GM12874 (cell line): ENCODE measurements around the gene FUNDC2.

Experiments
- TF ChIP-seq, protein P1 (sequence below): IDR thresholded peaks from 2 replicates; pipeline ENCODE4 v1.5.1; 2011; ENCODE audit warnings: low read depth, mild to moderate bottlenecking, control low read depth, low read length, moderate library complexity; ENCODE audit not compliant: insufficient read depth

The FUNDC2 gene

DNA sequence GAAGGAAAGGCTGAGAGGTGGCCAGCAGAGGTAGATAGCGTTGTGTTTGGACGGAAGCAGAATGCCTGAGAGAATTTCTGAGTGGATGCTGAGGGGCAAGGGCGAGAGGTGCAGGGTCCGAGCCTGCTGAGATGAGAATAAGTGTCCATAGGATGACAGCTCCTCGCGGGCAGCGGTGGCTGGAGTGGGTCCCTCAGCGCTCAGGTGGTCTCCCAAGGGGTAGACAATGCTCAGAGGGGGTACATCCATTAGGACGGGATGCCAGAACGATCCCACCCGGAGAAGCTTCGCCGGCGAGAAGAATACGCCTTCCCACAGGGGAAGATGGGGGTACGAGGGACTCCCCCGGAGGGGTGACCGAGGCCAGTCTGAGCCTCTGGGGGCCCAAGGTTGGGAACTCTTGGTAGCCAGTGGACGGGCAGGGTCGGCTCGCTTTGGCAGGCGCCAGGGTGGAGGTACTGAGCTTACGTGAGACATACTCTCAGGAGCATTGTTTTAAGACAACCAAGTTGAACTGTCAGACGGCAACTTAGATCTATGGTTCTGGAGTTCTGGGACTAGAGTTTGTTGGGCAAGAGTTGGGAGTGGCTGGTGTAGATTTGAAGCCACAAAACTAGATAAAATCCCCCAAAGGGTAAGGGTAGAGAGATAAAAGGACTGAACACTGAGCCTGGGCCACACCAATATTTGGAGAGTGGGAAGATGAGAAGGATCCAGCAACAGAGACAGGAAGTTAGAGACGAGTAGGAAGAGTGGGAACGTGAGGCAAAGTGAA lies 60.5 kb downstream of the FUNDC2 start:
- TF ChIP-seq, protein P1, sequence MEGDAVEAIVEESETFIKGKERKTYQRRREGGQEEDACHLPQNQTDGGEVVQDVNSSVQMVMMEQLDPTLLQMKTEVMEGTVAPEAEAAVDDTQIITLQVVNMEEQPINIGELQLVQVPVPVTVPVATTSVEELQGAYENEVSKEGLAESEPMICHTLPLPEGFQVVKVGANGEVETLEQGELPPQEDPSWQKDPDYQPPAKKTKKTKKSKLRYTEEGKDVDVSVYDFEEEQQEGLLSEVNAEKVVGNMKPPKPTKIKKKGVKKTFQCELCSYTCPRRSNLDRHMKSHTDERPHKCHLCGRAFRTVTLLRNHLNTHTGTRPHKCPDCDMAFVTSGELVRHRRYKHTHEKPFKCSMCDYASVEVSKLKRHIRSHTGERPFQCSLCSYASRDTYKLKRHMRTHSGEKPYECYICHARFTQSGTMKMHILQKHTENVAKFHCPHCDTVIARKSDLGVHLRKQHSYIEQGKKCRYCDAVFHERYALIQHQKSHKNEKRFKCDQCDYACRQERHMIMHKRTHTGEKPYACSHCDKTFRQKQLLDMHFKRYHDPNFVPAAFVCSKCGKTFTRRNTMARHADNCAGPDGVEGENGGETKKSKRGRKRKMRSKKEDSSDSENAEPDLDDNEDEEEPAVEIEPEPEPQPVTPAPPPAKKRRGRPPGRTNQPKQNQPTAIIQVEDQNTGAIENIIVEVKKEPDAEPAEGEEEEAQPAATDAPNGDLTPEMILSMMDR, result no peak

DNA sequence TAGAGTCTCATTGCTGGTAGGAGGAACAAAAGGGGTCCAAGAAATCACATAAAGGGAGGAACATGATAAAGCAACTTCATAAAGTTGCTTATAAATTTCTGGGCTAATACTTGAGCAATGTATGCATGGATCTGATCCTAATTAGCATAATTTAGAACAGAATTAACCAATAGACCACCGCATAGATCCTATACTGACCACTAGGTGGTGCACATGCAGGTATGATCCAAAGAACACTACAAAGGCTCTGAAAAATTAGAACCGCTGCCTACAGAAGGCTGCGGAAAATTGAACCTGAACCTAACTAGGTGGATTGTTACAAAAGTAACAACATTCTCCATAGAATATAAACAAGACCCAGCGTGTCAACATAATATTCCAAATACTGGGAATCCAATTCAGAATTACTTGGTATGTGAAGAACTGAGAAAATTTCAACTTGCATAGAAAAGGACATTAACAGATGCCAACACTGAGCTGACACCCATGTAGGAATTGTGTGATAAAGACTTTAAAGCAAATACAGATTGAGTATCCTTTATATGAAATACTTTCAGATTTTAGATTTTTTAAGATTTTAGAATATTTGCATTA lies 67.9 kb downstream of the FUNDC2 start:
- TF ChIP-seq, protein P1, result peak; percentile 43; the same call in 1 of the 2 replicates

DNA sequence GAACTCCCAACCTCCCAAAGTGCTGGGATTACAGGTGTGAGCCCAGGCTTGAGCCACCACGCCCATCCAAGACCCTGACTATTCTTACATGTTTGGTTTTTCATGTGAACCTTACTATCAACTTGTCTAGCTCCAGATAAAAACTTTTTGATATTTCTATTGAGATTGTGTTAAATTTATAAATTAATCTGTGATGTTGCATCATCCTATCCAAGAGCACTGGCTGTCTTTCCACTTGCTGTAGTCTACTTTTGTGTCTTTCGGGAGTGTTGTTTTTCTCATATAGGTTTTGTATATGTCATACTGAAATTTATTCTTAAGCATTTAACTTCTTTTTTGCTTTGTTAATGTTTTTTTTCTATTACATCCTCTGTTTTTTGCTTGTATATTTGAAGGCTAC lies 79.3 kb downstream of the FUNDC2 start:
- TF ChIP-seq, protein P1, result no peak

DNA sequence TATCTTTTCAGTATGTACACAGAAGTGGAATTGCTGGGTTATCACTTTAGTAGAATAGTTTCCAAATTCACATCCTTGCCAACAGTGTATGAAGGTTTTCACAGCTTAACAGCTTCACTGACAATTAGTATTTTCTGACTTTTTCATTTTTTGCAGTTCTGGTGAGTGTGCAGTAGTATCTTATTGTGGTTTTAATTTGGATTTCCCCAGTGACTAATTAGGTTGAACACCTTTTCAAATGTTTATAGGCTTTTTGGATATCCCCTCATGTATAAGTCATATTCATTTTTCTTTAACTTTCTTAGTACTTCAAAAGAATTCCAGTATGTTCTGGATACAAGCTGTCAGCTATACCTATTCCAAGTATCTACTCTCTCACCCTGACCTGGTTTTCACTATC lies 81.8 kb downstream of the FUNDC2 start:
- TF ChIP-seq, protein P1, result no peak
